K562 (cell line): ENCODE data around the gene FADS1. TPM values are rescaled to one million over a fixed set of nuclear protein-coding genes. Genes with fewer than 3 reads are reported as not detected.

Experiments
- ATAC-seq: fragments of 200-7000 bp; cut with Tn5 transposase; 3 replicates; pipeline ENCODE4 v1.9.1; 2020; ENCODE audit warnings: moderate library complexity
- BruUV-seq: library from RNA; stranded (reverse); fragments of 400-500 nt; replicated peaks from 2 replicates; lab custom pipeline; 2021; lab: Mats Ljungman, UMichigan
- CTCF ChIA-PET: fragments of 300-600 bp; formaldehyde crosslinking; extraction: SDS; loops from one replicate; lab custom pipeline; 2021; ENCODE audit warnings: low intra/inter-chr PET ratio; lab: Yijun Ruan, JAX
- POLR2A ChIA-PET: fragments of 300-600, 350-650 bp; sonication (Branson Sonifier 250); formaldehyde crosslinking; extraction: SDS; loops from one replicate; lab custom pipeline; 2021; ENCODE audit warnings: antibody characterized with exemption, inconsistent platforms; lab: Yijun Ruan, JAX
- DNase-seq, 4 experiments: peaks; one replicate each; pipeline versions ENCODE4 v3.0.0 to v3.0.0-alpha.2; 2011 to 2018; ENCODE audit warnings: low spot score in 3 of 4, mixed read lengths in 3 of 4; ENCODE audit errors: extremely low read depth in 1 of 4
- FAIRE-seq: peaks from 2 replicates; lab custom pipeline; 2011; peaks lifted over from hg19 to GRCh38; lab: Jason Lieb, UNC
- H2AFZ ChIP-seq: 2 replicates; pipeline ENCODE4 v1.6.0; 2011; ENCODE audit warnings: low read depth, low read length, control low read depth, inconsistent platforms
- H3K27ac ChIP-seq: fragments of 200-600 bp; 3 replicates; pipeline ENCODE4 v1.8.0; 2011; ENCODE audit warnings: low read depth, mild to moderate bottlenecking, control low read depth, inconsistent platforms, low read length, moderate library complexity, mixed read lengths; ENCODE audit errors: extremely low read depth
- H3K27me3 ChIP-seq, 2 experiments: fragments of 300-600 bp in 1 of 2; 2 replicates in 1 of 2; 3 replicates in 1 of 2; pipeline versions ENCODE4 v1.6.0 to v1.8.0; 2011; ENCODE audit warnings: inconsistent platforms in 2 of 2, low read length in 2 of 2, mild to moderate bottlenecking in 1 of 2, mixed read lengths in 1 of 2, moderate library complexity in 1 of 2; ENCODE audit not compliant: control insufficient read depth in 2 of 2, insufficient read depth in 2 of 2
- H3K36me3 ChIP-seq: fragments of 300-600 bp; 3 replicates; pipeline ENCODE4 v1.8.0; 2011; ENCODE audit warnings: mild to moderate bottlenecking, low read length, inconsistent platforms; ENCODE audit not compliant: control insufficient read depth, insufficient read depth
- H3K4me1 ChIP-seq, 2 experiments: fragments of 200-600 bp in 1 of 2; replicated peaks in 1 of 2; 2 replicates in 1 of 2; 3 replicates in 1 of 2; pipeline versions ENCODE4 v1.5.1 to v1.8.0; 2011; ENCODE audit warnings: inconsistent platforms in 2 of 2, low read length in 2 of 2, mild to moderate bottlenecking in 1 of 2, mixed read lengths in 1 of 2, moderate library complexity in 1 of 2; ENCODE audit not compliant: control insufficient read depth in 2 of 2, insufficient read depth in 2 of 2
- H3K4me2 ChIP-seq: 2 replicates; pipeline ENCODE4 v1.6.1; 2011; ENCODE audit warnings: low read length, control low read depth, inconsistent platforms, mixed read lengths; ENCODE audit not compliant: insufficient read depth
- H3K4me3 ChIP-seq: fragments of 200-600 bp; sonication (generic), shearing (Covaris generic); 2 replicates; pipeline ENCODE4 v1.5.1; 2016; ENCODE audit warnings: control low read depth, inconsistent platforms
- H3K79me2 ChIP-seq: fragments of 200-600 bp; 3 replicates; pipeline ENCODE4 v1.8.0; 2011; ENCODE audit warnings: low read length, inconsistent platforms; ENCODE audit not compliant: control insufficient read depth, insufficient read depth
- H3K9ac ChIP-seq, 2 experiments: 2 replicates each; pipeline versions ENCODE4 v1.6.0 to v1.6.1; 2011; ENCODE audit warnings: low read depth in 2 of 2, low read length in 2 of 2, control low read depth in 1 of 2, inconsistent platforms in 1 of 2, mild to moderate bottlenecking in 1 of 2, mixed read lengths in 1 of 2; ENCODE audit not compliant: insufficient read depth in 1 of 2
- H3K9me1 ChIP-seq: one replicate; pipeline ENCODE4 v1.6.0; 2011; ENCODE audit warnings: inconsistent platforms, mild to moderate bottlenecking, low read length, moderate library complexity; ENCODE audit not compliant: control insufficient read depth, insufficient read depth
- H3K9me3 ChIP-seq: replicated peaks from 2 replicates; pipeline ENCODE4 v1.5.1; 2011; ENCODE audit warnings: low read depth, low read length, inconsistent platforms; ENCODE audit not compliant: control insufficient read depth, insufficient read depth
- H4K20me1 ChIP-seq: replicated peaks from 2 replicates; pipeline ENCODE4 v1.6.1; 2011; ENCODE audit warnings: low read length, inconsistent platforms, mixed read lengths; ENCODE audit not compliant: control insufficient read depth, insufficient read depth
- FOXK2 ChIP-seq, 2 experiments: fragments of 450-650 bp; IDR thresholded peaks in 1 of 2; conservative IDR thresholded peaks in 1 of 2; 2 replicates each; pipeline ENCODE4 v1.6.1; 2016; ENCODE audit warnings: low read depth in 2 of 2, mild to moderate bottlenecking in 1 of 2
- ILF3 ChIP-seq: fragments of 450-650 bp; IDR thresholded peaks from 2 replicates; pipeline ENCODE4 v1.6.1; 2018; ENCODE audit warnings: antibody characterized with exemption, mild to moderate bottlenecking, moderate library complexity, borderline replicate concordance
- RBM22 ChIP-seq: fragments of 200-400 bp; formaldehyde crosslinking; IDR thresholded peaks from 2 replicates; pipeline ENCODE4 v1.6.1; 2018; ENCODE audit warnings: low read length, low read depth; ENCODE audit not compliant: poor library complexity, severe bottlenecking
- WGBS: fragments of 100-300 bp; shearing (Covaris generic); methylation state at CpG from one replicate; pipeline ENCODE4 v1.1.6; 2016; ENCODE audit warnings: low coverage, mixed read lengths; ENCODE audit not compliant: insufficient coverage; ENCODE audit errors: missing lambda C conversion rate; 5-methylcytosine and 5-hydroxymethylcytosine counted together
- in situ Hi-C: fragments of 300-500 bp; cut with MboI; formaldehyde crosslinking; loops from 4 replicates; pipeline ENCODE4 v1.15.0; 2018; ENCODE audit warnings: inconsistent platforms, mixed read lengths
- intact Hi-C: fragments of 100-400 bp; cut with micrococcal nuclease; formaldehyde crosslinking; loops from 2 replicates; pipeline ENCODE4 v1.14.2; 2022
- polyA plus RNA-seq, 8 experiments: library from polyadenylated mRNA; depleted of rRNA in 4 of 8; stranded (reverse) in 5 of 8; unstranded in 3 of 8; fragments of >200 nt; fragmentation: Nextera tagmentation in 2 of 8; fragmentation: Illumina TruSeq in 1 of 8; extraction: Ambion mirVana in 2 of 8; extraction: Trizol in 1 of 8; gene quantifications; 2 replicates each; pipeline versions ENCODE4 v1.2.1 to v1.2.3, GENCODE V29; 2011 to 2014; ENCODE audit warnings: inconsistent platforms in 1 of 8, missing spikeins in 1 of 8
- total RNA-seq, 7 experiments: library from RNA; depleted of rRNA in 6 of 7; stranded (reverse); fragments of >200 nt in 6 of 7; fragmentation: Illumina TruSeq in 2 of 7; extraction: Trizol in 2 of 7; gene quantifications; 2 replicates each; pipeline versions ENCODE4 v1.2.1 to v1.2.3, GENCODE V29; 2011 to 2021; ENCODE audit warnings: low replicate concordance in 1 of 7

Gene FADS1
- total and polyA plus RNA-seq, 9 of the 15 experiments (the other 6 are each of a cell fraction or from before 2014, with no cell fraction given), result 110 to 864 (median 364) TPM

- Histone ChIP-seq H3K36me3 (no peaks in the 10 kb centered on the region), H3K4me3 (no peak overlapping the region), H3K9ac (peak overlapping the region in 1 of 2 experiments; percentile 79; a peak in 2 of 4 replicates), H3K4me1 (peaks cover 43 to 75% of the 10 kb centered on the region in 2 experiments), H3K4me2 (no peak overlapping the region), H3K9me3 (no peaks in the 10 kb centered on the region), H3K79me2 (0 out of 3 replicates have a peak, but pooled peaks cover 3% of the 10 kb centered on the region), H2AFZ (no peak overlapping the region), H3K27ac (no peak overlapping the region; the same call in 2 of the 3 replicates), H3K9me1 (no peaks in the 10 kb centered on the region), H3K27me3 (no peaks in the 10 kb centered on the region), H4K20me1 (no peaks in the 10 kb centered on the region)
- POLR2A ChIA-PET, result interaction anchor here (0.6 kb wide), 1 partner anchor 505 kb away, joined by 4 read pairs; no protein-coding TSS in a partner anchor
- 79% methylated on average over 20 of the region's 20 CpGs for WGBS
- TF ChIP-seq ILF3, result no peak
- TF ChIP-seq FOXK2 (conservative IDR thresholded peaks at IDR 0.05 in 1 of 2, IDR thresholded peaks at IDR 0.05 in 1 of 2; ENCODE audit: low read depth in 2 of 2), result no peak
- TF ChIP-seq RBM22, result no peak
- intact Hi-C loops, result no loop called here
- ATAC-seq (no peak), FAIRE-seq (no peak), DNase-seq (no peak)
- in situ Hi-C loops, result no loop called here
- CTCF ChIA-PET, result interaction anchor here (0.8 kb wide), 1 partner anchor 450 kb away, joined by 4 read pairs; no protein-coding TSS in a partner anchor
- no TSS peak for BruUV-seq
These were observed 48.3 kb upstream of the FADS1 start for GRCh38 chr11:61864814-61865775.
